GM06990 (cell line): ENCODE results near the gene LRRC55.

Experiments
- DNase-seq: peaks from one replicate; pipeline ENCODE4 v3.0.0-alpha.2; 2011; ENCODE audit not compliant: insufficient read length; ENCODE audit errors: extremely low read depth
- H3K27me3 ChIP-seq: replicated peaks from 2 replicates; pipeline ENCODE4 v1.6.0; 2011; ENCODE audit warnings: low read length; ENCODE audit not compliant: control insufficient read depth, insufficient read depth
- H3K36me3 ChIP-seq: 2 replicates; pipeline ENCODE4 v1.5.1; 2011; ENCODE audit warnings: low read length; ENCODE audit not compliant: control insufficient read depth, insufficient read depth
- H3K4me3 ChIP-seq: replicated peaks from 2 replicates; pipeline ENCODE4 v1.5.1; 2011; ENCODE audit warnings: low read depth, mild to moderate bottlenecking, control low read depth, low read length
- CTCF ChIP-seq: IDR thresholded peaks from 2 replicates; pipeline ENCODE4 v1.5.1; 2011; ENCODE audit warnings: low read length, control low read depth, mild to moderate bottlenecking, inconsistent platforms; ENCODE audit not compliant: insufficient read depth, poor library complexity, severe bottlenecking

Gene LRRC55

DNA sequence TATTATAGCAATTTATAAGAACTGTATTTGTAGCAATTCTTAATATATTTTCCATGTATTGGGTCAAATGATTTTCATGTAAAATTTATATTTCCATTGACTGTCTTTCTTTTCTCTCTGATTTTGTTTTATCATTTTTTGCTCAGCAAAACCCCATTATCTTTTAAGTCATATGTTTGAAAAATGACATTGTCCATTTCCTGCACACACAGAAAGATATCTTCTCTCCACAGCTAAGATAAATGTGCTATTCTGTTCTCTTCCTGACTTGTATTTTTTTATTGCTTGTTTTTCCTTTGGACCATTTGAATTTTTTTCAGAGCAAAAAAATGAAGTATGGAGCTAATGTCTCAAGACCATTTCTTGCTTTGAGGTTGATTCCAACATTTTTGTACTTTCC, 6.3 kb upstream of the LRRC55 start:
- TF ChIP-seq CTCF, result no peak
- no peak for DNase-seq
- H3K36me3 ChIP-seq, result no peaks in the 10 kb centered on the region
- H3K4me3 ChIP-seq, result no peak overlapping the region
- peaks cover 3% of the 10 kb centered on the region for H3K27me3 ChIP-seq

DNA sequence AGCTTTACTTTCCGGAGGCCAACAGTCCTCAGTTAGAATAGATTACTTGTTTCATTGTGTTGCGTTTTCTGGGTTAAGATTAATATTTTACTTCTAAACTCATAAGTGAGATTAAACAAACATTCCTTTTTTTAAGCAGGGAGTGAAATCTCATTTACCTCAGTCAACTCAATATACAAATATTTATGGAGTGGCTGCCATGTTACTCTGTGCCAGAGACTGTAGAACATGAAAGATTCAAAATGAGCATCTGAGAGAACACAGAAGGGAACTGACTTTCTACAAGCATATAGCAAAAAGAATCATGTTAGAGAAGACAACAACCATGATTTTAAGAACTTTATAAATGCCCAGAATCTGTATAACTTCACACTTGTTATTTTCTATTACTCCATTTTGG, 3.4 kb upstream of the LRRC55 start:
- DNase-seq, result no peak
- Histone ChIP-seq H3K36me3 (no peaks in the 10 kb centered on the region), H3K27me3 (peaks cover 6% of the 10 kb centered on the region), H3K4me3 (no peak overlapping the region)
- TF ChIP-seq CTCF, result no peak

GRCh38 chr11:57179681-57180080, 2.1 kb upstream of the LRRC55 start:
- TF ChIP-seq CTCF, result no peak
- H3K36me3 ChIP-seq, result no peaks in the 10 kb centered on the region
- peaks cover 6% of the 10 kb centered on the region for H3K27me3 ChIP-seq
- DNase-seq, result no peak
- no peak overlapping the region for H3K4me3 ChIP-seq

GRCh38 chr11:57180081-57180561, 1.6 kb upstream of the LRRC55 start:
- no peak for DNase-seq
- TF ChIP-seq CTCF, result no peak
- Histone ChIP-seq H3K27me3 (peaks cover 6% of the 10 kb centered on the region), H3K36me3 (no peaks in the 10 kb centered on the region), H3K4me3 (no peak overlapping the region)

- DNase-seq, result no peak
- H3K36me3 ChIP-seq, result no peaks in the 10 kb centered on the region
- H3K27me3 ChIP-seq, result peaks cover 6% of the 10 kb centered on the region
- no peak overlapping the region for H3K4me3 ChIP-seq
- no peak for TF ChIP-seq CTCF
Measured at GRCh38 chr11:57180964-57181363, 789 bp upstream of the LRRC55 start.

DNA sequence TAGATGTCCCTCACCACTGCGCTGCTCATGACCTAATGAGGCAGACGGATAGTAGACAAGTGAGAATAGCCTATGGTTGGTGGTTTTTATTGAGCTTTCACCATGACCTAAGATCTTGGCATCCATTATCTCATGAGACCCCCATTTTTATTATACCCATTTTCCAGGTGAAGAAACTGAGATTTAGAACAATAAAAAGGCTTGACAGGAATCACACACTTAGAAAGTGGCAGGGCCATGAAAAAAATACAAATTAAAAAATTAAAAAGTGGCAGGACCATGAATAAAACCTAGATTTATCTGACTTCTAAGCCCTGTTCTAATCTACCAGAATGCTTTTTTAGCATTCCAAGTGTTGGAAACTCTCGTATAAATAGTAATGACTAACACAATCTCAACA, 1.1 kb downstream of the LRRC55 start:
- H3K36me3 ChIP-seq, result no peaks in the 10 kb centered on the region
- no peak for DNase-seq
- TF ChIP-seq CTCF, result no peak
- no peak overlapping the region for H3K4me3 ChIP-seq
- peaks cover 6% of the 10 kb centered on the region for H3K27me3 ChIP-seq
